Cardiac muscle cell (in vitro differentiated cells and primary cell): ENCODE measurements around the gene DELE1. TPM values are rescaled to one million over a fixed set of nuclear protein-coding genes. Genes with fewer than 3 reads are reported as not detected.

Experiments used
- DNase-seq, 2 donors: peaks; one replicate each; pipeline versions ENCODE4 v3.0.0 to v3.0.0-alpha.2; 2010 to 2017; ENCODE audit warnings: low read depth in 1 of 2, low spot score in 1 of 2
- H3K27ac ChIP-seq: fragments of 200-600 bp; sonication (generic); 2 replicates; pipeline ENCODE4 v1.5.1; 2016
- H3K27me3 ChIP-seq: fragments of 200-600 bp; sonication (generic); 2 replicates; pipeline ENCODE4 v1.6.0; 2016; ENCODE audit warnings: control low read depth
- H3K36me3 ChIP-seq: fragments of 200-600 bp; sonication (generic); 2 replicates; pipeline ENCODE4 v1.5.1; 2016; ENCODE audit warnings: control low read depth
- H3K4me1 ChIP-seq: fragments of 200-600 bp; sonication (generic); 2 replicates; pipeline ENCODE4 v1.8.1; 2017; ENCODE audit warnings: low read depth, mild to moderate bottlenecking, mixed run types
- H3K4me3 ChIP-seq: fragments of 200-600 bp; sonication (generic); 2 replicates; pipeline ENCODE4 v1.5.1; 2016; ENCODE audit warnings: mild to moderate bottlenecking
- H3K9me3 ChIP-seq: fragments of 200-600 bp; sonication (generic); 2 replicates; pipeline ENCODE4 v1.5.1; 2017; ENCODE audit warnings: low read depth, mild to moderate bottlenecking, control low read depth
- CTCF ChIP-seq: IDR thresholded peaks from 2 replicates; pipeline ENCODE4 v1.5.1; 2012; ENCODE audit warnings: low read depth, mild to moderate bottlenecking, low read length
- polyA plus RNA-seq: library from polyadenylated mRNA; unstranded; fragments of >200 nt; fragmentation: Nextera tagmentation; extraction: Ambion mirVana; gene quantifications from 2 replicates; pipeline ENCODE4 v1.2.1, GENCODE V29; 2016
- total RNA-seq: library from RNA; depleted of rRNA; stranded (reverse); fragments of >200 nt; gene quantifications from 2 replicates; pipeline ENCODE4 v1.2.3, GENCODE V29; 2016

DELE1 gene
- total and polyA plus RNA-seq, 2 experiments from 2014 or later, result 58.1 to 101 TPM

- Histone ChIP-seq H3K4me1 (peaks cover 4% of the 10 kb centered on the region), H3K27ac (no peak overlapping the region), H3K27me3 (no peaks in the 10 kb centered on the region), H3K36me3 (peaks cover 43% of the 10 kb centered on the region), H3K4me3 (no peak overlapping the region), H3K9me3 (no peaks in the 10 kb centered on the region)
- TF ChIP-seq CTCF, result no peak
- no peak for DNase-seq
Measured at GRCh38 chr5:141989720-141990119, 66.0 kb downstream of the DELE1 start.

Other genes starting within 250 kb of the DELE1 start
- gene ARAP3, start 241.6 kb upstream of the DELE1 start, total RNA-seq, result 1.5 and 1.6 TPM in 2 replicates
- gene ARAP3, start 241.6 kb upstream of the DELE1 start, polyA plus RNA-seq, result 0.59 and 1.4 TPM in 2 replicates
- 0.46 and 0.63 TPM in 2 replicates for gene PCDH1, start 45.5 kb upstream of the DELE1 start, total RNA-seq
- 0.77 and 1.2 TPM in 2 replicates for gene PCDH1, start 45.5 kb upstream of the DELE1 start, polyA plus RNA-seq
- 0.28 and 0.57 TPM in 2 replicates for gene PCDH12, start 34.3 kb downstream of the DELE1 start, total RNA-seq
- gene PCDH12, start 34.3 kb downstream of the DELE1 start, polyA plus RNA-seq, result 0.44 and 0.87 TPM in 2 replicates
- 35.4 and 57.2 TPM in 2 replicates for gene RNF14, start 45.2 kb downstream of the DELE1 start, total RNA-seq
- gene RNF14, start 45.2 kb downstream of the DELE1 start, polyA plus RNA-seq, result 60.3 and 69.2 TPM in 2 replicates
- 25.8 and 40.6 TPM in 2 replicates for gene GNPDA1, start 89.2 kb downstream of the DELE1 start, total RNA-seq
- gene GNPDA1, start 89.2 kb downstream of the DELE1 start, polyA plus RNA-seq, result 47.6 and 67.7 TPM in 2 replicates
- 83.5 and 134 TPM in 2 replicates for gene NDFIP1, start 184.9 kb downstream of the DELE1 start, total RNA-seq
- 78.0 and 84.9 TPM in 2 replicates for gene NDFIP1, start 184.9 kb downstream of the DELE1 start, polyA plus RNA-seq